Thoracic aorta (tissue), 2 donors: ENCODE data around the gene TMCO4. TPM values are rescaled to one million over a fixed set of nuclear protein-coding genes. Genes with fewer than 3 reads are reported as not detected.

Experiments used
- ATAC-seq: fragments of 150-250 bp; one replicate; pipeline ENCODE4 v1.8.0; 2017; ENCODE audit warnings: low read depth; ENCODE audit not compliant: insufficient number of reproducible peaks, low FRiP score
- DNase-seq: peaks from one replicate; pipeline ENCODE4 v3.0.0-alpha.2; 2020; ENCODE audit warnings: low spot score
- H3K27ac ChIP-seq, 2 donors: fragments of 200-600 bp; sonication (generic); 1 replicate in 1 of 2; 2 replicates in 1 of 2; pipeline ENCODE4 v1.5.1; 2016; ENCODE audit warnings: mild to moderate bottlenecking in 2 of 2, moderate library complexity in 2 of 2
- H3K27me3 ChIP-seq: fragments of 200-600 bp; sonication (generic); replicated peaks from 2 replicates; pipeline ENCODE4 v1.6.0; 2016; ENCODE audit warnings: mild to moderate bottlenecking; ENCODE audit not compliant: insufficient read depth
- H3K36me3 ChIP-seq: fragments of 200-600 bp; sonication (generic); one replicate; pipeline ENCODE4 v1.5.1; 2016
- H3K4me1 ChIP-seq, 2 donors: fragments of 200-600 bp; sonication (generic); 1 replicate in 1 of 2; 2 replicates in 1 of 2; pipeline versions ENCODE4 v1.5.1 to v1.6.0; 2016; ENCODE audit warnings: low read depth in 2 of 2, mild to moderate bottlenecking in 1 of 2; ENCODE audit not compliant: control insufficient read depth in 1 of 2
- H3K4me3 ChIP-seq: fragments of 200-600 bp; sonication (generic); 2 replicates; pipeline ENCODE4 v1.5.1; 2016; ENCODE audit warnings: mild to moderate bottlenecking
- H3K9me3 ChIP-seq: fragments of 200-600 bp; sonication (generic); 2 replicates; pipeline ENCODE4 v1.5.1; 2016
- CTCF ChIP-seq: fragments of 200-600 bp; sonication (generic); IDR thresholded peaks from one replicate; pipeline ENCODE4 v1.5.1; 2019; ENCODE audit warnings: antibody characterized with exemption
- total RNA-seq, 2 donors: library from RNA; depleted of rRNA; stranded (reverse); fragments of >200 nt; gene quantifications; one replicate each; pipeline versions ENCODE4 v1.1.0 to v1.2.3, GENCODE V29; 2016

TMCO4 gene
- total RNA-seq, 2 donors from 2014 or later, result 33.2 to 33.4 TPM

- Histone ChIP-seq H3K4me1 (peaks cover 0 to 15% of the 10 kb centered on the region in 2 donors), H3K4me3 (no peak overlapping the region), H3K9me3 (no peaks in the 10 kb centered on the region), H3K36me3 (peaks cover 5% of the 10 kb centered on the region), H3K27me3 (peaks cover 20% of the 10 kb centered on the region), H3K27ac (no peak overlapping the region)
- DNase-seq, result no peak
- no peak for ATAC-seq
- TF ChIP-seq CTCF, result no peak
Observed at GRCh38 chr1:19662313-19662712, 137.4 kb downstream of the TMCO4 start.

- H3K4me3 ChIP-seq, result no peak overlapping the region
- H3K4me1 ChIP-seq, result peaks cover 0 to 15% of the 10 kb centered on the region in 2 donors
- peaks cover 20% of the 10 kb centered on the region for H3K27me3 ChIP-seq
- ATAC-seq (no peak), DNase-seq (no peak)
- H3K27ac ChIP-seq, result no peak overlapping the region
- H3K36me3 ChIP-seq, result peaks cover 9% of the 10 kb centered on the region
- TF ChIP-seq CTCF, result peak; percentile 83
- H3K9me3 ChIP-seq, result no peaks in the 10 kb centered on the region
Observed at GRCh38 chr1:19661721-19662228, 137.9 kb downstream of the TMCO4 start.

DNA sequence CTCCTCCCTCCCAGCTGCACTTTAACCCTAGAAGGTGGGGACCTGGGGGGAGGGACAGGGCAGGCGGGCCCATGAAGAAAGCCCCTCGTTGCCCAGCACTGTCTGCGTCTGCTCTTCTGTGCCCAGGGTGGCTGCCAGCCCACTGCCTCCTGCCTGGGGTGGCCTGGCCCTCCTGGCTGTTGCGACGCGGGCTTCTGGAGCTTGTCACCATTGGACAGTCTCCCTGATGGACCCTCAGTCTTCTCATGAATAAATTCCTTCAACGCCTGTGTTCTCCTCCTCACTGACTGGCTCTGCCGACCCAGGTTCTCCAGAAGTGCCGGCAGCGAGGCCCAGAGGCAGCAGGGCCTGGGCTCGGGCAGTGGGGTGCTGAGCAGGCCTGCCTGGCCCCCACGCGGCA, 141.5 kb downstream of the TMCO4 start:
- Histone ChIP-seq H3K27ac (no peak overlapping the region), H3K27me3 (peaks cover 5% of the 10 kb centered on the region), H3K4me3 (no peak overlapping the region), H3K36me3 (peaks cover 18% of the 10 kb centered on the region), H3K9me3 (no peaks in the 10 kb centered on the region), H3K4me1 (peaks cover 0 to 8% of the 10 kb centered on the region in 2 donors)
- DNase-seq (no peak), ATAC-seq (no peak)
- TF ChIP-seq CTCF, result no peak

GRCh38 chr1:19657511-19657910, 142.2 kb downstream of the TMCO4 start:
- H3K27me3 ChIP-seq, result no peaks in the 10 kb centered on the region
- DNase-seq (no peak), ATAC-seq (no peak)
- TF ChIP-seq CTCF, result no peak
- H3K9me3 ChIP-seq, result no peaks in the 10 kb centered on the region
- no peak overlapping the region for H3K27ac ChIP-seq
- no peak overlapping the region for H3K4me3 ChIP-seq
- H3K36me3 ChIP-seq, result peaks cover 18% of the 10 kb centered on the region
- H3K4me1 ChIP-seq, result peaks cover 0 to 8% of the 10 kb centered on the region in 2 donors

- H3K9me3 ChIP-seq, result no peaks in the 10 kb centered on the region
Observed at GRCh38 chr1:19656780-19657466, 142.8 kb downstream of the TMCO4 start.

More at GRCh38 chr1:19656780-19657466, 142.8 kb downstream of the TMCO4 start:
- Histone ChIP-seq H3K27me3 (no peaks in the 10 kb centered on the region), H3K36me3 (peaks cover 18% of the 10 kb centered on the region), H3K27ac (no peak overlapping the region), H3K4me3 (no peak overlapping the region), H3K4me1 (peaks cover 0 to 13% of the 10 kb centered on the region in 2 donors)
- TF ChIP-seq CTCF, result no peak
- ATAC-seq (no peak), DNase-seq (no peak)
